ENCODE results near the gene NOP53. TPM values are rescaled to one million over a fixed set of nuclear protein-coding genes. Genes with fewer than 3 reads are reported as not detected.
"Not testable (repeated sequence)": the region's sequence is repeated elsewhere in the genome, so short reads cannot be mapped to it uniquely, and the experiment has no call there.

The NOP53 gene
- total RNA-seq, 1 donor from 2014 or later, result 380 TPM

GRCh38 chr19:47796785-47797184 lies 51.4 kb downstream of the NOP53 start:
- Histone ChIP-seq H3K36me3 (ENCODE audit: control insufficient read depth, insufficient read depth, low read length) (no peaks in the 10 kb centered on the region), H3K4me3 (ENCODE audit: low read depth, low read length) (no peak overlapping the region), H3K27me3 (ENCODE audit: control insufficient read depth, insufficient read depth, low read length) (no peaks in the 10 kb centered on the region)
- TF ChIP-seq, protein P1, sequence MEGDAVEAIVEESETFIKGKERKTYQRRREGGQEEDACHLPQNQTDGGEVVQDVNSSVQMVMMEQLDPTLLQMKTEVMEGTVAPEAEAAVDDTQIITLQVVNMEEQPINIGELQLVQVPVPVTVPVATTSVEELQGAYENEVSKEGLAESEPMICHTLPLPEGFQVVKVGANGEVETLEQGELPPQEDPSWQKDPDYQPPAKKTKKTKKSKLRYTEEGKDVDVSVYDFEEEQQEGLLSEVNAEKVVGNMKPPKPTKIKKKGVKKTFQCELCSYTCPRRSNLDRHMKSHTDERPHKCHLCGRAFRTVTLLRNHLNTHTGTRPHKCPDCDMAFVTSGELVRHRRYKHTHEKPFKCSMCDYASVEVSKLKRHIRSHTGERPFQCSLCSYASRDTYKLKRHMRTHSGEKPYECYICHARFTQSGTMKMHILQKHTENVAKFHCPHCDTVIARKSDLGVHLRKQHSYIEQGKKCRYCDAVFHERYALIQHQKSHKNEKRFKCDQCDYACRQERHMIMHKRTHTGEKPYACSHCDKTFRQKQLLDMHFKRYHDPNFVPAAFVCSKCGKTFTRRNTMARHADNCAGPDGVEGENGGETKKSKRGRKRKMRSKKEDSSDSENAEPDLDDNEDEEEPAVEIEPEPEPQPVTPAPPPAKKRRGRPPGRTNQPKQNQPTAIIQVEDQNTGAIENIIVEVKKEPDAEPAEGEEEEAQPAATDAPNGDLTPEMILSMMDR (IDR thresholded peaks at IDR 0.05; ENCODE audit: insufficient read depth, low read length, poor library complexity, severe bottlenecking), result no peak
- no peak for DNase-seq (ENCODE audit: low read depth)

DNA sequence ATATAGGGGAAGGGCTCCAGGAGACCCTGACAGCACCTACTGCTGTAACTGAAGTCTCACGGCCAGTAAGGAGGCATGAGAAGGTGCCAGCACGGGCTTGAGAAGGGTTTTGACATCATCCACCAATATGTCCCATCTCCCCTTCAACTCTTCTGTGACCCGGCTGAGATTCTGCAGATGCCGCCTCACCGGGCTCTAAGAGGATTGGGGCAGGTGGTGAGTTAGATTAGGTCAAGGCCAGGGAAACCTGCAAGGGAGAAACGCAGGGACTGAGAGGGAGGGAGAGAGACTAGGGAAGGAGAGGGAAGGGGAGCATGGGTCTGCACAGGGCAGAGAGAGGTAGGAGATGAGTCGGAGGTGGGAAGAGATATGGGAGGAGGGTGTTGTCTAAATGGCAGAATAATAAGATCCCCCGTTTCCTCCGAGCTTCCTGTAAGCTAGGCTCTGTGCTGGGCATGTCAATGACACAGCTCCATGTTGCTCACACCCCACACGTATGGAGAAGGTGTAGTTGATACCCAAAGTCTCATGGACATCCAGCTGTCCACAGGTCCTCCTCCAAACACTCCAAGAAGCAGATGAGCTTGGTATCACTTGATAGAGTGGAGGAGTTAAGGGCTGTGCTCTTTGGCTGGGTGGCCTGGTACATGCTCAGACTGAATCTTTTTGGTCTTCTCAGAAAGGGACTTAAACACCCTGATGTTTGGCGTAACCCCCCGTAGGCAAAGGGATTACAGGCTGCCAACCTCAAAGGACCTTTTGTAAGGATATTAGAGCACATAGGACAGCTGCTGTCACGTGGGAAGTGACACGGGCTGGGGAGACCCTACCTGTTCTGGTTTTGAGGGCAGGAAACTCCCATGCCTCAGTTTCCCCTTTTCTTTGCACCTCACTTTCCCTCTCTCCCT lies 52.9 kb downstream of the NOP53 start:
- Histone ChIP-seq H3K27me3 (ENCODE audit: control insufficient read depth, insufficient read depth, low read length) (no peaks in the 10 kb centered on the region), H3K4me3 (ENCODE audit: low read depth, low read length) (no peak overlapping the region), H3K36me3 (ENCODE audit: control insufficient read depth, insufficient read depth, low read length) (no peaks in the 10 kb centered on the region)
- DNase-seq (ENCODE audit: low read depth), result no peak
- TF ChIP-seq, protein P1 (IDR thresholded peaks at IDR 0.05; ENCODE audit: insufficient read depth, low read length, poor library complexity, severe bottlenecking), result no peak

DNA sequence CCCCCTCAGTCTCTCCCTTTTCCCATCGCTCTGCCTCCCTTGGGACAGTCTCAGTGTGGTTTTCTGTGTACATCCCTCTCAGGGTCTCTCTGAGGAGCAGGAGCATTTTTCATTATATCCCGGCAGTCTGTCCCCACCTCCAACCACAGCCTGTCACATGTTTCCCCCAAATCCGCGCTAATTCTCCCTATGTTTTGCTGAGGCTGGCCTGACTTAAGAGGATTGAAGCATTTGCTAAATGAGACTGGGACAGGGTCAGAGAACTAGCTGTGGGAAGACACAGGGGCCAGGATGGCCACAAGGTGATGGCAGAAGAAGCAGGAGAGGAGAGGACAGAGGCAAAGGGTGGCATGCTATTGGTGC lies 53.5 kb downstream of the NOP53 start:
- TF ChIP-seq, protein P1 (IDR thresholded peaks at IDR 0.05; ENCODE audit: insufficient read depth, low read length, poor library complexity, severe bottlenecking), result no peak
- Histone ChIP-seq H3K27me3 (ENCODE audit: control insufficient read depth, insufficient read depth, low read length) (no peaks in the 10 kb centered on the region), H3K36me3 (ENCODE audit: control insufficient read depth, insufficient read depth, low read length) (no peaks in the 10 kb centered on the region), H3K4me3 (ENCODE audit: low read depth, low read length) (no peak overlapping the region)
- DNase-seq (ENCODE audit: low read depth), result no peak

DNA sequence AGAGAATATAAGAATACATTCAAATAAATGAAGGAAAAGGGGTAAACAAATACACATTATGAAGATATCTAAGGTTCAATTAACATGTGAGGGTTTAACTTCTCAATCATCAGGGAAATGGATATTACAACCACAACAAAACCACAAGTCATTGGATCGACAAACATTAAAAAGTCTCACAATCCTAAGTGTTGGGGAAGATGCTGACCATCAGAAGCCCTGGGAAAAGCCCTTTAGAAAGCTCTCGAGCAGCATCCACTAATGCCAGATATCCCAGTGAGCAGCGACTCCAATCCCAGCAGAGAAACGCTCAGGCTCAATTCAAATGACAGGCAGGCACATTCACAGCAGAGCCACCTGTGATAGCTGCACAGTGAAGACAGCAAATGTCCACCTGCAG lies 55.9 kb downstream of the NOP53 start:
- DNase-seq (ENCODE audit: low read depth), result no peak
- Histone ChIP-seq H3K27me3 (ENCODE audit: control insufficient read depth, insufficient read depth, low read length) (no peaks in the 10 kb centered on the region), H3K36me3 (ENCODE audit: control insufficient read depth, insufficient read depth, low read length) (no peaks in the 10 kb centered on the region), H3K4me3 (ENCODE audit: low read depth, low read length) (no peak overlapping the region)
- TF ChIP-seq, protein P1 (IDR thresholded peaks at IDR 0.05; ENCODE audit: insufficient read depth, low read length, poor library complexity, severe bottlenecking), result no peak

- Histone ChIP-seq H3K27me3 (ENCODE audit: control insufficient read depth, insufficient read depth, low read length) (no peaks in the 10 kb centered on the region), H3K36me3 (ENCODE audit: control insufficient read depth, insufficient read depth, low read length) (no peaks in the 10 kb centered on the region), H3K4me3 (ENCODE audit: low read depth, low read length) (no peak overlapping the region)
- TF ChIP-seq, protein P1 (IDR thresholded peaks at IDR 0.05; ENCODE audit: insufficient read depth, low read length, poor library complexity, severe bottlenecking), result no peak
- DNase-seq (ENCODE audit: low read depth), result no peak
These were observed 57.2 kb downstream of the NOP53 start for GRCh38 chr19:47802521-47803043.

DNA sequence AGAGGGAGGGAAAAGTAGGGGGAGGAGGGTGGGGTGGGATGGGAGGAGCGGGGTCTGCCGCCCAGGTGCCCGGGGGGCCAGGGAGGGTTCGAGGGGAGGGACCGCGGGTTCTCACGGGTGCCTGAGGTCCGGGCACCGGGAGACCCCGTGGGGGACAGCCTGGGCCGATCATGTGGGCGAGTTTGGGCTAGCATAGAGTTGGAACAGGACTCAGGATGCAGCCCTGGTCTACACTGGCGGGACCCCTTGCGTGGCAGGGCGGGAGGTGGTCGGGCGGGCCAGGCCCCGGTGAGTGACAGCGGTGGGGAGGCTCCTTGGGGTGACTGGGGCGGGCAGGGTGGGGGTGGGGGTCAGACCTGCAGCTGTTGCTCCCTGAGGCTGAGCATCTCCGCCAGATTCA lies 57.8 kb downstream of the NOP53 start:
- H3K27me3 ChIP-seq (ENCODE audit: control insufficient read depth, insufficient read depth, low read length); H3K4me3 ChIP-seq (ENCODE audit: low read depth, low read length); H3K36me3 ChIP-seq (ENCODE audit: control insufficient read depth, insufficient read depth, low read length); DNase-seq (ENCODE audit: low read depth): not testable (repeated sequence)

- H3K36me3 ChIP-seq (ENCODE audit: control insufficient read depth, insufficient read depth, low read length); H3K4me3 ChIP-seq (ENCODE audit: low read depth, low read length); DNase-seq (ENCODE audit: low read depth); H3K27me3 ChIP-seq (ENCODE audit: control insufficient read depth, insufficient read depth, low read length): not testable (repeated sequence)
These were observed 58.3 kb downstream of the NOP53 start for GRCh38 chr19:47803671-47804070.

DNA sequence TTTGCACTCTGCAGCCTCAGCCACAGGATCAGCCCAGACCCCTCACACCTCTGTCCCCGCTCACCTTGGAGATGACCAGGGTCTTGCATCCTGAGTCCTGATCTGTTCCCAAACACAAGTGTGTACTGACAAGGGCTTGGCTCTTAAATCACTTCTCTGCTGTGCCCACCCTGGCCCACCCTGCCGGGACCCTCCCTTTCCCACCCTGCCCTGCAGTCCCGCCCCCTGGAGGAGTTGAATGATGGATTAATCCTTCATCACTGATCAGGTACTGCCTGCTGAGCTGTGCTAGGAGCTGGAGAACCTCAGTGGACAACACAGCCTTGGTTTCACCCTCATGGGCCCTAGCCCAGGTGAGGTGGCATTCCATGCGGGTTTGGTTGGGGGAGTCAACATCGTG lies 59.1 kb downstream of the NOP53 start, which contains the start of gene TPRX1:
TPRX1 (minus strand) TSS at position 101 of the 400 bp plus-strand sequence; CDS start at position 89, 12 bp downstream.
- not testable (repeated sequence) for H3K36me3 ChIP-seq (ENCODE audit: control insufficient read depth, insufficient read depth, low read length); H3K4me3 ChIP-seq (ENCODE audit: low read depth, low read length); DNase-seq (ENCODE audit: low read depth); H3K27me3 ChIP-seq (ENCODE audit: control insufficient read depth, insufficient read depth, low read length)
